Mammary epithelial cell (primary cell): Measurements from ENCODE around the gene PTPRM.

ENCODE experiments used
- EZH2 ChIP-seq: IDR thresholded peaks from 2 replicates; pipeline ENCODE4 v1.6.1; 2012; ENCODE audit warnings: low read length, inconsistent platforms, borderline replicate concordance
- TF ChIP-seq, protein P1 (sequence below), 2 donors: IDR thresholded peaks in 1 of 2; conservative IDR thresholded peaks in 1 of 2; 2 replicates each; pipeline ENCODE4 v1.5.1; 2011 to 2012; ENCODE audit warnings: inconsistent platforms in 2 of 2, low read length in 2 of 2, mild to moderate bottlenecking in 2 of 2, control low read depth in 1 of 2, low read depth in 1 of 2; ENCODE audit not compliant: insufficient read depth in 1 of 2; ENCODE audit errors: extremely low read depth in 1 of 2

DNA sequence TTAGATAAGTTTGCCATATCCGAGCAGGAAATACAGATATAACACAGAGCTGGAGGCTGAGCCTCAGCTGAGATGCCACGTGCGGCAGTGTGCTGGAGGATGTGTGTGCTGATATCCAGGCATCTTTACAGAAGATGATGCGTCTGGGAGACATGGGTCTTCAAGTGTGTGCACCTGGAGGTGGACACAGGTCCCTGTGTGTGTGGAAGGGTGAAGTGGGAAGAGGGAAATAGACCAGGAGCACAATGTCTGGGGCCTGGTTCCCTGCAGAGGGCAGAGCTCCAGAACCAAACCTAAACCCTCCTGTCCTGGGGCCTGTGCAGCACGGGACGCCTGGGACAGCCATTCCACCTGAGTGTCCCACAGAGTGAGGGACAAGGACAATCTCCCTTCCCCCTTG lies 861.8 kb downstream of the PTPRM start:
- TF ChIP-seq, protein P1, sequence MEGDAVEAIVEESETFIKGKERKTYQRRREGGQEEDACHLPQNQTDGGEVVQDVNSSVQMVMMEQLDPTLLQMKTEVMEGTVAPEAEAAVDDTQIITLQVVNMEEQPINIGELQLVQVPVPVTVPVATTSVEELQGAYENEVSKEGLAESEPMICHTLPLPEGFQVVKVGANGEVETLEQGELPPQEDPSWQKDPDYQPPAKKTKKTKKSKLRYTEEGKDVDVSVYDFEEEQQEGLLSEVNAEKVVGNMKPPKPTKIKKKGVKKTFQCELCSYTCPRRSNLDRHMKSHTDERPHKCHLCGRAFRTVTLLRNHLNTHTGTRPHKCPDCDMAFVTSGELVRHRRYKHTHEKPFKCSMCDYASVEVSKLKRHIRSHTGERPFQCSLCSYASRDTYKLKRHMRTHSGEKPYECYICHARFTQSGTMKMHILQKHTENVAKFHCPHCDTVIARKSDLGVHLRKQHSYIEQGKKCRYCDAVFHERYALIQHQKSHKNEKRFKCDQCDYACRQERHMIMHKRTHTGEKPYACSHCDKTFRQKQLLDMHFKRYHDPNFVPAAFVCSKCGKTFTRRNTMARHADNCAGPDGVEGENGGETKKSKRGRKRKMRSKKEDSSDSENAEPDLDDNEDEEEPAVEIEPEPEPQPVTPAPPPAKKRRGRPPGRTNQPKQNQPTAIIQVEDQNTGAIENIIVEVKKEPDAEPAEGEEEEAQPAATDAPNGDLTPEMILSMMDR (conservative IDR thresholded peaks at IDR 0.05 in 1 of 2, IDR thresholded peaks at IDR 0.05 in 1 of 2; ENCODE audit: extremely low read depth in 1 of 2, insufficient read depth in 1 of 2, low read depth in 1 of 2, low read length in 2 of 2): no peak
- no peak for TF ChIP-seq EZH2
